HG03045 (cell line): ENCODE results near the gene ARHGAP19.
"Not testable (repeated sequence)": the region's sequence is repeated elsewhere in the genome, so short reads cannot be mapped to it uniquely, and the experiment has no call there.

Experiments
- ATAC-seq: cut with Tn5 transposase; IDR thresholded peaks from one replicate; pipeline ENCODE4 v1.9.1; 2021; ENCODE audit warnings: mild to moderate bottlenecking, moderate library complexity; ENCODE audit not compliant: unreplicated experiment

Gene ARHGAP19

GRCh38 chr10:97321804-97322190 lies 29.4 kb upstream of the ARHGAP19 start:
- ATAC-seq, result no peak

- no peak for ATAC-seq
Observed at GRCh38 chr10:97321032-97321803, 28.8 kb upstream of the ARHGAP19 start.

GRCh38 chr10:97320480-97321031 lies 28.1 kb upstream of the ARHGAP19 start:
- no peak for ATAC-seq

GRCh38 chr10:97319671-97320479 lies 27.4 kb upstream of the ARHGAP19 start:
- ATAC-seq, result peak; percentile 33

GRCh38 chr10:97318772-97319651 lies 26.6 kb upstream of the ARHGAP19 start, which contains the start of gene FRAT1:
TSS of gene FRAT1 (plus strand) at chr10:97319271. CDS start at chr10:97319454, 183 bp downstream.
- peak; percentile 82 for ATAC-seq

DNA sequence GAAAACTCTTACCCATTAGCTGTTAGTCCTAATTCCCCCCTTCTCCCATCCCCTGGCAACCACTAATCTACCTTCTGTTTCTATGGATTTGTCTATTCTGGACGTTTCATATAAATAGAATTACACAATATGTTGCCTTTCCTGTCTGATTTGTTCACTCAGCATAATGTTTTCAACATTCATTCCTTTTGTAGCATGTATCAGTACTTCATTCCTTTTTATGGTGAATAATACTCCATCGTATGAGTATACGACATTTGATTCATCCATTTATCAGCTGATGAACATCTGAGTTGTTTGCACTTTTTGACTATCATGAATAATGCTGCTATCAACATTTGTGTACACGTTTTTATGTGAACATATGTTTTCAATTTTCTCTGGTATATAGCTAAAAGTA lies 22.2 kb upstream of the ARHGAP19 start:
- no peak for ATAC-seq

DNA sequence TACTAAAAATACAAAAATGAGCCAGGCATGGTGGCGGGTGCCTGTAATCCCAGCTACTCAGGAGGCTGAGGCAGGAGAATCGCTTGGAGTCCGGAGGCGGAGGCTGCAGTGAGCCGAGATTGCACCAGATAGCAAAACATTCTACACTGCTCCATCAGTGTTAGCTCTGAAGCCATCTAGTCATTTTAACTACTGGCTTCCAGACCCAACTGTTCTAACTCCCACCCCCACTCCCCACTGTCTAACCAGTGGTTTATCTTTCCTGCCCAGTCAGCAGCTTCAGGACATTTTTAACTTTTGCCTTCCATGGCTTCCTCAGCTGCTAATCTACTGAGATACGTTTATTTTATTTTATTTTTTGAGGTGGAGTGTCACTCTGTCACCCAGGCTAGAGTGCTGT lies 20.5 kb upstream of the ARHGAP19 start:
- no peak for ATAC-seq

GRCh38 chr10:97311111-97311626 lies 18.7 kb upstream of the ARHGAP19 start:
- no peak for ATAC-seq

DNA sequence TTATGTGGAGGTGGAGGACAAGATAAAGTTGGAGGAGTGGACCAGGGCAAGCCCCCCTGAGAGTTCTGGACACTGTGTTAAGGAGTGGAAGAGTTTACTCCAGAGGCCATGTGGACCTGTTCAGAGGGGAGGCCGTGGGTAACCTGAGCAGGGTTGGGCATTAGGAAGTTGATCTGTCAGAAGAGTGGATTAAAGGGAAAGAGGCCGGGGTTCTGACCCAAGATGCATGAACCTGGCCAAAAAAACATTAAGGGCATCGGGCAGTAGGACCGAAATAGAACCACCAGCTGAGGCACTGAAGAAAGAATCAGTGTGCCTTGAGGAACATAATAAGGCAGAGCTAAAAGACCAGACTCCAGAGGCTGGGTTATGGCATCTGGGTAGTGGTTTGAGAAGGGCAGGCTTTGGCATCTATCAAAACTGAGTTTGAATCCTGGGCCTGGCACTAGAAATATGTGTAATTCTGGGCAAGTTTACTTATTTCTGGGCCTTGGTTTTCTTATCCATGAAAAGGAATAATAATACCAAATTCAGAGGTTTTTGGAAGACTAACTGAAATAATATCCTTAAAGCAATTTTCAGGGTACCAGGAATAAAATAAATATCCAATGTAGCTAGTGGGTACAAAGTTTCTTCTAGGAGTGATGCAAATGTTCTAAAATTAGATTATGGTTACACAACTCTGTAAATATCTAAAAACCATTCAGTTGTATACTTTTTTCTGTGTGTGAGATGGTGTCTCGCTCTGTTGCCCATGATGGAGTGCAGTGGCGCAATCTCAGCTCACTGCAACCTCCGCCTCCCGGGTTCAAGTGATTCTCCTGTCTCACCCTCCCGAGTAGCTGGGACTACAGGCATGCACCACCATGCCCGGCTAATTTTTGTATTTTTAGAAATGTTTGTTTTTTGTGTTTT lies 15.7 kb upstream of the ARHGAP19 start:
- ATAC-seq, result no peak

- ATAC-seq, result no peak
Observed at GRCh38 chr10:97307441-97307840, 15.0 kb upstream of the ARHGAP19 start.

DNA sequence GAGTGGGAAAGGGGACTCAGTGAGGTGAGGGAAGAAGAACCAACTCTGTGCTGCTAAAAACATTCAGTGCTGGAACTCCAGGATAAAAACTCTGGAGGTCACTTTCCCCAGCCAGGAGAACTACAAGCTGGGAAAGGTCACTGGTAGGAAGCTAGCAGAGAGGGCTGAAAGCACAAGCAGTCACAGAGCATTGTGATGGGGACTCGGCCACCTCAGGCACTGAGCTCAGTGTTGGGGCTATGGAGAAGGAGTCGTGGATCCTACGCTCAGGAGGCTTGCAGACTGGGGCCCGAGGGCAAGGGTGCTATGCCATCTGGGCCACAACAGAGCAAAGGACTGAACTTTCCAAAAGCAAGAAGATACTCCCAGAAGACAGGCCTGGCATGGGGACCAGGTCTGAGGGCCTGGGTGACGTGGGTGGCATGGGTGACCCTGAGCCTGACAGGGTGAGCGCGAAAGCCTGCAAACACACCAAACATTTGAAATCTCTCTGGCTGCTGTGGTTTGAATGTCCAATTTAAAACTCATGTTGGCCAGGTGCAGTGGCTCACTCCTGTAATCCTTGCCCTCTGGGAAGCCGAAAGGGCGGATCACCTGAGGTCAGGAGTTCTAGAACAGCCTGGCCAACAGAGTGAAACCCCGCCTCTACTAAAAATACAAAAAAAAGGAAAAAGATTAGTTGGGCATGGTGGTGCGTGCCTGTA lies 9.8 kb upstream of the ARHGAP19 start:
- ATAC-seq, result no peak

- ATAC-seq, result no peak
Observed at GRCh38 chr10:97300980-97301379, 8.5 kb upstream of the ARHGAP19 start.

DNA sequence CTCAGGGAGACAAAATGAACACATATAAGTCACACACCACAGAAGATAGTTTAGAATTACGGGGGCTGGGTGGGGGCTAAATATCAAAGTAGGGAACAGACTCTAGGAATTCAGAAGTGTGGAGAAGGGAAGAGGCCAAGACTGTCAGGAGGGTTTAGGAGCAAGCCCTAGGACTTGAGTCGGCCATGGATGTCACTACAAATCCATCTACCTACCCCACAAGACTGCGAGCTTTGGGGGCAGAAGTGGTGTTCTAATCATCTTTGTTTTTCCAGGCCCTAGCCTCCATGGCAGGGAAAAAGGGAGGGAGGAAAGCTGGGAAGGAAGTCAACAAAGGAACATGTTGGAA lies 5.8 kb upstream of the ARHGAP19 start:
- no peak for ATAC-seq

GRCh38 chr10:97297556-97298222 lies 5.3 kb upstream of the ARHGAP19 start:
- ATAC-seq, result no peak

- no peak for ATAC-seq
Observed at GRCh38 chr10:97292862-97293198, 393 bp upstream of the ARHGAP19 start.

DNA sequence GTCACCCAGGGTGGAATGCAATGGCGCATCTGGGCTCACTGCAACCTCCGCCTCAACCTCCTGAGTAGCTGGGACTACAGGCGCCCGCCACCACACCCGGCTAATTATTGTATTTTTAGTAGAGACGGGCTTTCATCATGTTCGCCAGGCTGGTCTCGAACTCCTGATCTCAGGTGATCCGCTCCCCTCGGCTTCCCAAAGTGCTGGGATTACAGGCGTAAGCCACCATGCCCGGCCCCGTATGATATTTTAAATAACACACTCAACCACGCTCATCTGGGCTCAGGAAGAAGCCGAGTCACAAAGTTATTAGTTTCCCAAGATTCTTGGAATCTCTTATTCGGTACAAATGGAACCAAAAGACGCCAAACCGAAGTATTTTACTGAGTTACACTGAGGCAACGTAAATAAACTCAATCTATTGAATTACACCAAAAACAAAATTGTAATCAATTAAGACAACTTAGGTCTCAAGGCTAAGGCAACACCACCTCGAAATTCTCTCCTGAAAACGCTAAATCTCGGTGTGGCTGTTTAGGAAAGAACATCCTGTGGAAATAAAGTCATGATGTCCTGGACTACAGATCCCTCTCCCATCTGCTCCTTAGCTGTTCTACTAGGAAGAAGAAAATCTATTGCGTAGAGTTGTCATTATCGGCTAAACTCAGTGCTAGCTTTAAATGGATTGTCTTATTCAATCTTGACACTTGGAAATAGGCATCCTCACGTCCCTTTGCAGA lies 910 bp downstream of the ARHGAP19 start:
- ATAC-seq, result no peak

DNA sequence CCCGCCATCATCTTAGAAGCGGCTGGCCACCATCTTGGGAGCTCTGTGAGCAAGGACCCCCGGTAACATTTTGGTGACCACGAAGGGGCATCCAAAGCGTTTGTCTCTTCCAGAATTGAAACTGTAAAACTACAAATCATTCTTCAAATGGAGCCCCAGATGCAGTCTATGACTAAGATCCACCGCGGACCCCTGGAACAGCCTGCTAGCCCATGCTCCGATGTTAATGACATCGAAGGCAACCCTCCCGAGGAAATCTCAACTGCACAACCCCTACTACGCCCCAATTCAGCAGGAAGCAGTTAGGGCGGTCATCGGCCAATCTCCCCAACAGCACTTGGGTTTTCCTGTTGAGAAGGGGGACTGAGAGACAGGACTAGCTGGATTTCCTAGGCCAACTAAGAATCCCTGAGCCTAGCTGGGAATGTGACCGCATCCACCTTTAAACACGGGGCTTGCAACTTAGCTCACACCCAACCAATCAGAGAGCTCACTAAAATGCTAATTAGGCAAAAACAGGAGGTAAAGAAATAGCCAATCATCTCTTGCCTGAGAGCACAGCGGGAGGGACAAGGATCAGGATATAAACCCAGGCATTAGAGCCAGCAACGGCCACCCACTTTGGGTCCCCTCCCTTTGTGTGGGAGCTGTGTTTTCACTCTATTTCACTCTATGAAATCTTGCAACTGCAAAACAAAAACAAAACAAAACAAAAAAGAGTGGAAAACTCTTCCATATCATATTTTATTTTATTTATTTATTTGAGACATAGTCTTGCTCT lies 1.7 kb downstream of the ARHGAP19 start:
- not testable (repeated sequence) for ATAC-seq
